Chondrocyte (in vitro differentiated cells): ENCODE data around the gene HSPH1. TPM values are rescaled to one million over a fixed set of nuclear protein-coding genes. Genes with fewer than 3 reads are reported as not detected.

Experiments
- DNase-seq: peaks from one replicate; pipeline ENCODE4 v3.0.0; 2021; ENCODE audit warnings: mixed read lengths, low spot score
- H3K27ac Mint-ChIP-seq: one replicate; pipeline ENCODE4 v1.8.0; 2021; ENCODE audit warnings: mild to moderate bottlenecking, moderate library complexity, mixed read lengths; ENCODE audit not compliant: unreplicated experiment
- H3K27me3 Mint-ChIP-seq: 2 replicates; pipeline ENCODE4 v1.8.0; 2021; ENCODE audit warnings: low read depth, mixed read lengths
- H3K36me3 Mint-ChIP-seq: 2 replicates; pipeline ENCODE4 v1.8.0; 2021; ENCODE audit warnings: low read depth, mixed read lengths
- H3K4me1 Mint-ChIP-seq: 2 replicates; pipeline ENCODE4 v1.8.0; 2021; ENCODE audit warnings: low read depth, mild to moderate bottlenecking, mixed read lengths
- H3K4me3 Mint-ChIP-seq: one replicate; pipeline ENCODE4 v1.8.0; 2021; ENCODE audit warnings: mild to moderate bottlenecking, moderate library complexity, mixed read lengths; ENCODE audit not compliant: unreplicated experiment
- H3K9me3 Mint-ChIP-seq: 2 replicates; pipeline ENCODE4 v1.8.0; 2021; ENCODE audit warnings: low read depth, mixed read lengths
- CTCF ChIP-seq: fragments of 200-600 bp; sonication (generic); IDR thresholded peaks from 2 replicates; pipeline ENCODE4 v1.5.0; 2021; ENCODE audit warnings: antibody characterized with exemption, mild to moderate bottlenecking, moderate library complexity
- total RNA-seq: library from RNA; stranded (reverse); gene quantifications from 3 replicates; pipeline ENCODE4 v1.2.1, GENCODE V29; 2021

Gene HSPH1
- total RNA-seq, 1 donor from 2014 or later = 67.5 TPM

GRCh38 chr13:31134039-31134711 is 27.5 kb downstream of the HSPH1 start:
- H3K4me3 Mint-ChIP-seq = no peak overlapping the region
- no peak for DNase-seq
- H3K36me3 Mint-ChIP-seq = peaks cover 28% of the 10 kb centered on the region
- no peak for TF ChIP-seq CTCF
- H3K27me3 Mint-ChIP-seq = peaks cover 2% of the 10 kb centered on the region
- no peaks in the 10 kb centered on the region for H3K9me3 Mint-ChIP-seq
- H3K4me1 Mint-ChIP-seq = no peaks in the 10 kb centered on the region
- no peak overlapping the region for H3K27ac Mint-ChIP-seq

- Mint-ChIP-seq H3K9me3 (no peaks in the 10 kb centered on the region), H3K27ac (no peak overlapping the region), H3K36me3 (peaks cover 24% of the 10 kb centered on the region), H3K4me3 (no peak overlapping the region), H3K4me1 (no peaks in the 10 kb centered on the region), H3K27me3 (peaks cover 7% of the 10 kb centered on the region)
- no peak for TF ChIP-seq CTCF
- DNase-seq = no peak
These were observed 28.1 kb downstream of the HSPH1 start for GRCh38 chr13:31133621-31134020.

GRCh38 chr13:31131470-31131961 is 30.2 kb downstream of the HSPH1 start:
- Mint-ChIP-seq H3K27ac (no peak overlapping the region), H3K9me3 (no peaks in the 10 kb centered on the region), H3K4me3 (no peak overlapping the region), H3K4me1 (no peaks in the 10 kb centered on the region), H3K27me3 (peaks cover 7% of the 10 kb centered on the region), H3K36me3 (peaks cover 7% of the 10 kb centered on the region)
- TF ChIP-seq CTCF = no peak
- no peak for DNase-seq

- H3K36me3 Mint-ChIP-seq = peaks cover 3% of the 10 kb centered on the region
These were observed 32.3 kb downstream of the HSPH1 start for GRCh38 chr13:31129419-31129818.

GRCh38 chr13:31124204-31124603 is 37.5 kb downstream of the HSPH1 start:
- Mint-ChIP-seq H3K4me1 (no peaks in the 10 kb centered on the region), H3K4me3 (no peak overlapping the region), H3K9me3 (no peaks in the 10 kb centered on the region), H3K27me3 (peaks cover 37% of the 10 kb centered on the region), H3K36me3 (no peaks in the 10 kb centered on the region), H3K27ac (no peak overlapping the region)
- TF ChIP-seq CTCF = no peak
- no peak for DNase-seq

More at GRCh38 chr13:31129419-31129818, 32.3 kb downstream of the HSPH1 start:
- Mint-ChIP-seq H3K4me3 (no peak overlapping the region), H3K27me3 (peaks cover 20% of the 10 kb centered on the region), H3K4me1 (no peaks in the 10 kb centered on the region), H3K9me3 (no peaks in the 10 kb centered on the region), H3K27ac (no peak overlapping the region)
- DNase-seq = no peak
- no peak for TF ChIP-seq CTCF
